ENCODE measurements around the gene TRIM44.
"Not testable (repeated sequence)": the region's sequence is repeated elsewhere in the genome, so short reads cannot be mapped to it uniquely, and the experiment has no call there.

TRIM44 gene

GRCh38 chr11:35647421-35648093 is 15.0 kb upstream of the TRIM44 start:
- H3K4me3 ChIP-seq (replicated peaks; ENCODE audit: low read depth, low read length) = no peak overlapping the region
- DNase-seq (ENCODE audit: extremely low read depth, low read depth) = no peak
- no peak for TF ChIP-seq CTCF (IDR thresholded peaks at IDR 0.05; ENCODE audit: low read depth, low read length, missing control alignments)

- no peak for DNase-seq (ENCODE audit: extremely low read depth, low read depth)
- TF ChIP-seq CTCF (IDR thresholded peaks at IDR 0.05; ENCODE audit: low read depth, low read length, missing control alignments) = no peak
- H3K4me3 ChIP-seq (replicated peaks; ENCODE audit: low read depth, low read length) = no peak overlapping the region
Observed at GRCh38 chr11:35650006-35650405, 12.6 kb upstream of the TRIM44 start.

GRCh38 chr11:35650467-35650866 is 12.1 kb upstream of the TRIM44 start:
- TF ChIP-seq CTCF (IDR thresholded peaks at IDR 0.05; ENCODE audit: low read depth, low read length, missing control alignments) = no peak
- H3K4me3 ChIP-seq (replicated peaks; ENCODE audit: low read depth, low read length) = no peak overlapping the region
- no peak for DNase-seq (ENCODE audit: extremely low read depth, low read depth)

GRCh38 chr11:35651263-35651662 is 11.3 kb upstream of the TRIM44 start:
- no peak for TF ChIP-seq CTCF (IDR thresholded peaks at IDR 0.05; ENCODE audit: low read depth, low read length, missing control alignments)
- no peak overlapping the region for H3K4me3 ChIP-seq (replicated peaks; ENCODE audit: low read depth, low read length)
- DNase-seq (ENCODE audit: extremely low read depth, low read depth) = no peak

- H3K4me3 ChIP-seq (replicated peaks; ENCODE audit: low read depth, low read length); DNase-seq (ENCODE audit: extremely low read depth, low read depth): not testable (repeated sequence)
Observed at GRCh38 chr11:35652786-35653185, 9.8 kb upstream of the TRIM44 start.

GRCh38 chr11:35654711-35655110 is 7.9 kb upstream of the TRIM44 start:
- TF ChIP-seq CTCF (IDR thresholded peaks at IDR 0.05; ENCODE audit: low read depth, low read length, missing control alignments) = no peak

GRCh38 chr11:35655254-35655653 is 7.3 kb upstream of the TRIM44 start:
- no peak for DNase-seq (ENCODE audit: extremely low read depth, low read depth)
- TF ChIP-seq CTCF (IDR thresholded peaks at IDR 0.05; ENCODE audit: low read depth, low read length, missing control alignments) = no peak
- H3K4me3 ChIP-seq (replicated peaks; ENCODE audit: low read depth, low read length) = no peak overlapping the region

More at GRCh38 chr11:35654711-35655110, 7.9 kb upstream of the TRIM44 start:
- H3K4me3 ChIP-seq (replicated peaks; ENCODE audit: low read depth, low read length) = no peak overlapping the region
- no peak for DNase-seq (ENCODE audit: extremely low read depth, low read depth)
